Measurements from ENCODE around the gene HES4. TPM values are rescaled to one million over a fixed set of nuclear protein-coding genes. Genes with fewer than 3 reads are reported as not detected.
A peak's percentile ranks its signal among the peaks of the same experiment; 100 is the strongest.
"Not testable (repeated sequence)": the region's sequence is repeated elsewhere in the genome, so short reads cannot be mapped to it uniquely, and the experiment has no call there.

The HES4 gene
- total RNA-seq, 4 donors from 2014 or later: 12.7 to 34.8 (median 31.6) TPM

DNA sequence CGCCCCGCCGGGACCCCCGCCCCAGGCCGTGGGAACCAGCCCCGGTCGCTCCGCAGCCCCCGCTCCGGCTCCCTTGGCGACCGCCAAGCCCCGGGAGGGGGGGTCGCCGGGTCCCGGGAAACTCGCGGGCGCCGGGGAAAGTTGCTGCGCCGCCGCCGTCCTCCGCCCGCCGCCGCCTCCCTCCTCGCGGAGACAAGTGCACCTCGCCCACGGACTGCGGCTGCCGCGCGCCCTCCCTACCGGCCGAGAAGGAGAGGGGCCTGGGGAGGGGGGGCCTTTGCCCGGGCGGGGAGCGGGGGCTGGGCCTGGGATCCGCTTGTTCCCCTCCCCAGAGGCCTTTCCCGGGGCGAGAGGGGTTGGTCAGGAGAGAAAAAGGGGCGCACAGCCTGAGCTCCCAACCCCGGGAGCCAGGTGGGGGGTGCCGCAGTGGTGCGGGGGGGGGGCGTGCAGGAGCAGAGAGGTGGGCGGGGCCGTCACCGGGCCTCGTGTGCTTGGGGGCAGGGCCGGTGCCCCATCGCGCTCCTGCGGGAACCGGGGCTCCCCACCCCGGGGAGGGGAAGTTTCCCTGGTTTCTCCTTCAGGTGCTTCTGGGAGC lies 20.6 kb upstream of the HES4 start:
- Histone ChIP-seq H3K4me1 (peaks cover 53% of the 10 kb centered on the region), H3K27ac (peak overlapping the region; percentile 90), H3K9me3 (no peaks in the 10 kb centered on the region), H3K27me3 (no peaks in the 10 kb centered on the region), H3K36me3 (no peaks in the 10 kb centered on the region), H3K4me3 (peak overlapping the region; percentile 75)
- no peak for TF ChIP-seq CTCF (IDR thresholded peaks at IDR 0.05)
- no peak for TF ChIP-seq POLR2AphosphoS5 (IDR thresholded peaks at IDR 0.05)
- no peak for TF ChIP-seq POLR2A (IDR thresholded peaks at IDR 0.05)
- no peak for TF ChIP-seq EP300 (IDR thresholded peaks at IDR 0.05)
- no peak for DNase-seq (ENCODE audit: low spot score in 2 of 2)
- no CpG with 5 or more reads among the region's 59 CpGs for WGBS

GRCh38 chr1:1020000-1020404 lies 20.1 kb upstream of the HES4 start, which contains the start of gene AGRN:
AGRN (plus strand) TSS chr1:1020120; CDS start chr1:1020173, 53 bp downstream.
- TF ChIP-seq POLR2A (IDR thresholded peaks at IDR 0.05) (no peak), CTCF (IDR thresholded peaks at IDR 0.05) (no peak), EP300 (IDR thresholded peaks at IDR 0.05) (no peak), POLR2AphosphoS5 (IDR thresholded peaks at IDR 0.05) (no peak)
- WGBS: 0% methylated on average over 1 of the region's 58 CpGs
- Histone ChIP-seq H3K4me1 (peaks cover 49% of the 10 kb centered on the region), H3K27me3 (no peaks in the 10 kb centered on the region), H3K4me3 (peak within 1 kb of the TSS; percentile 75), H3K9me3 (no peaks in the 10 kb centered on the region), H3K27ac (peak within 1 kb of the TSS; percentile 90), H3K36me3 (no peaks in the 10 kb centered on the region)
- DNase-seq (ENCODE audit: low spot score in 2 of 2): no peak

GRCh38 chr1:1019122-1019999 lies 19.5 kb upstream of the HES4 start:
- Histone ChIP-seq H3K4me1 (peaks cover 48% of the 10 kb centered on the region), H3K36me3 (no peaks in the 10 kb centered on the region), H3K4me3 (peak overlapping the region; percentile 75), H3K27me3 (no peaks in the 10 kb centered on the region), H3K27ac (peak overlapping the region; percentile 90), H3K9me3 (no peaks in the 10 kb centered on the region)
- peak in 1 of 2 donors; percentile 69 for TF ChIP-seq CTCF (IDR thresholded peaks at IDR 0.05)
- TF ChIP-seq POLR2AphosphoS5 (IDR thresholded peaks at IDR 0.05): no peak
- no peak for DNase-seq (ENCODE audit: low spot score in 2 of 2)
- WGBS: 9% methylated on average over 8 of the region's 91 CpGs

DNA sequence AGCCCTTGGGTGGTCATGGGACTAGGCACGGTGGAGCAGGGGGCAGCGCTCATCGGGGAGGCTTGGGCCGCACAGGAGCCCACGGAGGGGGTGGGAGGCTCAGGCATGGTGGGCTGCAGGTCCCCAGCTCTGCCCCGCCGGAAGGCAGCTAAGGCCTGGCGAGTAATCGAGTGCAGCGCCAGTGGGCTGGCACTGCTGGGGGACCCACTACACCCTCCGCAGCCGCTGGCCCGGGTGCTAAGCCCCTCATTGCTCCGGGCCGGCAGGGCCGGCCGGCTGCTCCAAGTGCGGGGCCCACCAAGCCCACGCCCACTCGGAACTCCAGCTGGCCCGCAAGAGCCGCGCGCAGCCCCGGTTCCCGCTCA lies 18.4 kb upstream of the HES4 start:
- peaks cover 50% of the 10 kb centered on the region for H3K4me1 ChIP-seq

DNA sequence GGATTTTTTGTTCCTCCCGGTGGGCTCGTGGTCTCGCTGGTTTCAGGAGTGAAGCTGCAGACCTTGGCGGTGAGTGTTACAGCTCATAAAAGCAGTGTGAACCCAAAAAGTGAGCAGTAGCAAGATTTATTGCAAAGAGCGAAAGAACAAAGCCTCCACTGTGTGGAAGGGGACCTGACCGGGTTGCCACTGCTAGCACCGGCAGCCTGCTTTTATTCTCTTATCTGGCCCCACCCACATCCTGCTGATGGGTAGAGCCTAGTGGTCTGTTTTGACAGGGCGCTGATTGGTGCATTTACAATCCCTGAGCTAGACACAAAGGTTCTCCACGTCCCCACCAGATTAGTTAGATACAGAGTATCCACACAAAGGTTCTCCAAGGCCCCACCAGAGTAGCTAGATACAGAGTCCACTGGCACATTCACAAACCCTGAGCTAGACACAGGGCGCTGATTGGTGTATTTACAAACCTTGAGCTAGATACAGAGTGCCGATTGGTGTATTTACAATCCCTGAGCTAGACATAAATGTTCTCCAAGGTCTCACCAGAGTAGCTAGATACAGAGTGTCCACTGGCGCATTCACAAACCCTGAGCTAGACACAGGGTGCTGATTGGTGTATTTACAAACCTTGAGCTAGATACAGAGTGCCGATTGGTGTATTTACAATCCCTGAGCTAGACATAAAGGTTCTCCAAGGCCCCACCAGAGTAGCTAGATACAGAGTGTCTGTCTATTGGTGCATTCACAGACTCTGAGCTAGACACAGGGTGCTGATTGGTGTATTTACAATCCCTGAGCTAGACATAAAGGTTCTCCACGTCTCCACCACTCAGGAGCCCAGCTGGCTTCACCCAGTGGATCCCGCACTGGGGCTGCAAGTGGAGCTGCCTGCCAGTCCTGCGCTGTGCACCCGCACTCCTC lies 17.8 kb upstream of the HES4 start:
- DNase-seq (ENCODE audit: low spot score in 2 of 2); H3K27ac ChIP-seq; H3K9me3 ChIP-seq; H3K4me3 ChIP-seq; H3K27me3 ChIP-seq; H3K36me3 ChIP-seq: not testable (repeated sequence)
- WGBS: 78% methylated on average over 12 of the region's 17 CpGs
- peaks cover 51% of the 10 kb centered on the region for H3K4me1 ChIP-seq

More for the DNA sequence above, 18.4 kb upstream of the HES4 start:
- H3K9me3 ChIP-seq; H3K27me3 ChIP-seq; H3K4me3 ChIP-seq; H3K27ac ChIP-seq; DNase-seq (ENCODE audit: low spot score in 2 of 2); H3K36me3 ChIP-seq: not testable (repeated sequence)
- 97% methylated on average over 5 of the region's 26 CpGs for WGBS
